GM19025 (cell line): ENCODE data around the gene PAK1.
"Not testable (repeated sequence)": the region's sequence is repeated elsewhere in the genome, so short reads cannot be mapped to it uniquely, and the experiment has no call there.

Source experiments
- ATAC-seq: cut with Tn5 transposase; IDR thresholded peaks from one replicate; pipeline ENCODE4 v1.9.1; 2021; ENCODE audit warnings: mild to moderate bottlenecking, low read depth, moderate library complexity; ENCODE audit not compliant: unreplicated experiment

Gene PAK1

DNA sequence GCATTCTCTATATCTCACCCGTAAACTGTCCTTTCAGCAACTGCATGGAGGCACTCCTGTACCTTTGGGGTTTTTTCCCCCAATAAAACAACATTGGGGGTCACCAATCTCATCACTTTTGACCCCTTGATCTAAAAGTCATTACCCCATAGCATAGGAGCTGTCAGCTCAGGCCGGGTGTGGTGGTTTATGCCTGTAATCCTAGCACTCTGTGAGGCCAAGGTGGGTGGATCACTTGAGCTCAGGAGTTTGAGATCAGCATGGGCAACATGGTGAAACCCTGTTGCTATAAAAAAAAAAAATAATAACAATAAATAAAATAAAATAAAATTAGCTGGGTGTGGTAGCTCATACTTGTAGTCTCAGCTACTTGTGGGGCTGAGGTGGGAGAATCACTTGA, 155.3 kb downstream of the PAK1 start:
- ATAC-seq: no peak

DNA sequence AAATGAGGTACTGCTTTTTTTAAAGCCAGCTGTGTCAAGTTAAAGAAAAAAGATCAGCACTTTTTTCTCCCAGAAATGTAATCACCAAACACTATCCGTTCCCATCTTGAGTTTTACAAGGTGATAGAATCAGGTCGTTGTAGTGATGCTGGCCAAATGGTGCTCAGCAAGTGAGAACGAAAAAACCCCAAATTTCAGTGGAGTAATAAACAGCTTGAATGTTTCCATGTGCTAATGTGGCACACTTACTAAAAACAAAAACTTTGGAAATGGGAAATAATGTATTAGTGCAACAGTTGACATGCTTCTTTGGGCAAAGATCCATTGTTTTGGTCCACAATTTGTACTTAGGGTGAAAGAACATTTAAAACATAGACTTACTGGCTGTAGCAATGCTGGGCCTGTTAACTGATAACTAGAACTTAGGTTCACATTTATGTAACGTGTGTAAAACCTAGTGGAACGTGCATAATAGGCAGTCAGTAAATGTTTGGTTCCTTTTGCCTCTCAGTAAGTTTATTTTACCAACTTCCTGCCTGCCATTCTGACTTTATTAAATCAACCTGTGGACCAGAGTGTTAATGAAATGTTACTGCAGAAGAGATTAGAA, 157.1 kb downstream of the PAK1 start:
- no peak for ATAC-seq

DNA sequence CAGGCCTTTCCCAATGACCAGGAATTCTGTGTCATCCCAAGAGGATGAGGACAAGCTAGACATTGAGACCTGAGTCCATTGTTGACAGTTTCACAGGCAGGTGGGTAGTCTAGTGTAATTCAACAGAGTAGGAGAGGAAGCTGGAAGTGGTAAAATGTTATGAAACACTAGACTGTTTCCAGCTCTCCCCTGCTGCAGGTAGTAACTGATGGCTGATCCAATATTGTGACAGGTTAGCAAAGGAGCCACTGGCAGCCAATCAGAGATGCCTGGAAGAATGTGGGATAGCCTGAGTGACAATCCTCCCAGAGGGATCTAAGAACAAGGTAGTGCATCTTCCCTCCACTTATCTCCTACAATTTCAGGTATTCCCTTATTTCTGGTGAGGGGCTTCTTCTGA, 161.8 kb downstream of the PAK1 start:
- no peak for ATAC-seq

DNA sequence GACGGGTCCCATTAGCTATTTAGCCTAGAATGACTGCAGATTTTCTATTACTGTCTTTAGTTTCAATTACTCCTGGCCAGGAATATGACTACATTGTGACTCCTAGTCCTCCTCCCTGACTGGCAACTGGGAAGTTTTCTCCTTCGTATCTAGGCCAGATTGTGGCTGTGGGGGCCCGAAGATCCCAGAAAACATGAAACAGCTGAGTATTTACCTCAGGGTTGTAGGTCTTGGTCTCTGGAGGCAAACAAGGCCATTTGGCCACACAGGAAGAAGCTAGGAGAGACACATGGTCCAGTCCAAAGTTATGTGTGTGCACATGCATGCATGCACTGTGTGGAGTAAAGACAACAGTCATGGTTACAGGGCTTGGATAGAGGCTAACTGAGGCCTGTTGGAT, 162.2 kb downstream of the PAK1 start:
- ATAC-seq: no peak

DNA sequence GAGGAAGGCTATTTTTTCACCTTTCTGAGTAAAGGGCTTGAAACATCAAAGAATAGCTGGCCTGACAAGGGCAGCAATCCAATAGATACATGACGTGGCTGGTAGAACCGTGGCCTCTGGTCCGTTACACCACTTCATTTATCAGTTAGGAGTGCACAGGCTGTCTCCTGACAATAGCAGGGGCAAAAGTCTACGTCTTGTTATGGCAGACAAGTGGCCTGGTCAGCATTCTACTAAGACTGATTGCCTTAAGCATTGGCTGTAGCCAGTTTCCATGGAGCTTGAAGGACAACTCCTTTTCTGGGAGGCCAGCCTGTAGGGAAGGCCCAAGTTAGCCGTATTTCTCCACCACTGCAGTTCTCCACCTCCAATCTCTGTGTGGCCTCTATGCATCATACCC, 163.2 kb downstream of the PAK1 start:
- ATAC-seq: no peak

DNA sequence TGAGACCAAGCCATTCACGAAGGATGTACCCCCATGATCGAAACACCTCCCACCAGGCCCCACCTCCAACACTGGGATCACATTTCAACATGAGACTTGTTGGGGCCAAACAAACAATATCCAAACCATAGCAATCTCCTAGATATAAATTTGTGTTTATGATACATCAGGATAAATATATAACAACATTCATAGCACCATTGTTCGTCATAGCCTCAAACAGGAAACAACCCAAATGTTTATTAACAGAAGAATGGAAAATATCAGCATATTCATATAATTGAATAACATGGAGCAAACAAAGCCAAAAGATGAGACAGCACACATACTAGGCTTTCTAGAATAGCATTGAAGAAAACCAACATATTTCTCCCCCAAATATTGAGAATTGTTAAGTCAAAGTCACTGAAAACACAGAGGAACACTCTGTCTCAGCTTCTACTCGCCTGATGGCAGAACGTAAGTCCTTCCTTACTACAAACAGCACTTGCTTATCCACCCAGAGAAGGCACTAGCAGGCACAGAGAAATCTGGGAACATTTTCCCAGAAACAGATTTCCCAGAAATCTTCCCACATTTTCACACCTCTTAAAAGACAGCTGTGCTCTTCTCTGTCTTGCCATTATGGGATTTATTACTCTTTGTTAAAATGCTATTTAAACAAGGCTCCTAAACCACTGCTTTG, 164.4 kb downstream of the PAK1 start:
- no peak for ATAC-seq

DNA sequence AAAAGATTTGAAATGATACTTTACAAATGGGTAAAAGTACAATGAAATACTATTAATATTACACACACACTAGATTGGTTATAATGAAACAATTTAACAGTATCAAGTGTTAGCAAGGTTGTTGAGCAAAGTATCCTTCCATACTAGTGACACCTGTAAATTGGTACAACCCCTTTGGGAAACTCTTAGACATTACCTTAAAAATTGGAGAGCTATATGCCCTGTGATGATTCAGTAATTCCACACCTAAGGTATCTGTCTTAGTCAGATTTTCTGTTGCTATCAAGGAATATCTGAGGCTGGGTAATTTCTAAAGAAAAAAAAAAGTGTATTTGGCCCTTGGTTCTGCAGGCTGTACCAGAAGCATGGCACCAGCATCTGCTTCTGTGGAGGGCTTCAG, 165.1 kb downstream of the PAK1 start:
- ATAC-seq: no peak

DNA sequence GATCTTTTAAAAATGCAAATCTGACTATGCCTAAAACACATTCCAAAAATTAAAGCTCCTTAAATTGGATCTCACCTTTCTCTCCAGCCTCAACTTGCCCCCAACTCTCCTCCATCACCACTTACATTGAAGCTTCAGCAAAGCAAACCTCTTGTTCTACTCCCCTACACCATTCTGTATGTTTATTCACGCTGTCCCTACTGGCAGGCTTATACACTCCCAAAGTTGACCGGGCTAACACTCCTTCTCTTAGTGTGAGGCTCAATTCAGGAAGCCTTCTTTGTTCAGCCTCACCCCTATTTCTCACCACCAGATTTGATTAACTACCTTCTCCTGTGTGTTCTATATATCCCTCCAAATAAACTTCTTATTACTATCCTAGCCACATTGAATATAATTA, 170.6 kb downstream of the PAK1 start:
- ATAC-seq: no peak

DNA sequence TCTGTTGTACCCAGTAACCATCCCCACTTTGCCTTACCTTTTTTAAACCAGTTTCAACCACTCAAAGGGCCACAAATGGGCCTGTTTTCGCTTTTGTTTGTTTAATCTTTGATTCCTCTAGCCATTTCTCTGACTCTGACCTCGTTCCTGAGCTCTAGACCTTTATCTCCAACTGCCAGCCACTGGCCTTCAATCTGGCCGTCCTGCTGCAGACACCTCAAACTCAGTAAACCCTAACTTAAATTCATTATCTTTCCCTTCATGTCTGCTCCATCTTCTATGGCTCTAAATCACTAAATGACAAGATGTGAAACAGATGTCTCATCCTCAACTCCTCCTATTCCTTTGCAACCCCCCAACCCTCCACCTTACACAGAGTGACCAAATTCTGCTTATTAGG, 171.1 kb downstream of the PAK1 start:
- no peak for ATAC-seq

DNA sequence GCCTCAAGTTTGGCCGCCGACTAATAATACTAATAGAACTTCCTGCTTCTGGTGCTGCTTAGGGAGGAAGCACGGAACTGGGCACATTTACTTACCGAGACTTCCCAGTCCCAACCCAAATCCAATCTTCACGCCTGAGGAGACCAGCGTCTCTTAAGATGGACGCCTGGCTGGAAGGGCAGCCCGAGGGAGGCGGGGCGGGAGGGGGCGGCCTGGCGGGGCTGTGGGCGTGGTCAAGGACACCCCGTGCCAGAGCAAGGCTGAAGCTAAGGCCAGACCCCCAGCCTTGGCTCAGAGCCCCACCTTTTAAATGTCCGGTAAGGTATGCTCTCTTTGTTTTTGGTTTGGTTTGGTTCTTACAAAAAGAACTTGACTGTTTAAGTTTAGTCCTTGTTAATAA, 172.4 kb downstream of the PAK1 start, which contains the start of gene GDPD4:
Gene GDPD4 (minus strand): TSS at position 177 of the 400 bp plus-strand sequence. CDS start 16,549 bp downstream, outside the sequence.
- no peak for ATAC-seq

DNA sequence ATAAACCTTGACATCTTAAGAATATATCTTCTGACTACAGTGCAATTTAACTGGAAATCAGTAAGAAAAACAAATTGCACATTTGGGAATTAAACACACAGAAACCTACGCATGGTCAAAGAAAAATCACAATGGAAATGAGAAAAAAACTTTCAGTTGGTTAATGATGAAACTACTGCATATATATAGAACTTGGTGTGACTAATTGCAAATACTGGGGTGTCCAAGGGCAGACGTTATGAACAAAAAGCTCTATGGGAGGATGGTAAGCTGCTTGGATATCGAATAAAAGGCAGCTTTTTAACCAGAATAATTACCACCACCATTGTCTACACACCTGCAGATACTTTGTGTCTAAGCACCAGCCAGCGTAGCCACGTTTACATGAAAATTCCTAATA, 173.2 kb downstream of the PAK1 start:
- ATAC-seq: no peak

DNA sequence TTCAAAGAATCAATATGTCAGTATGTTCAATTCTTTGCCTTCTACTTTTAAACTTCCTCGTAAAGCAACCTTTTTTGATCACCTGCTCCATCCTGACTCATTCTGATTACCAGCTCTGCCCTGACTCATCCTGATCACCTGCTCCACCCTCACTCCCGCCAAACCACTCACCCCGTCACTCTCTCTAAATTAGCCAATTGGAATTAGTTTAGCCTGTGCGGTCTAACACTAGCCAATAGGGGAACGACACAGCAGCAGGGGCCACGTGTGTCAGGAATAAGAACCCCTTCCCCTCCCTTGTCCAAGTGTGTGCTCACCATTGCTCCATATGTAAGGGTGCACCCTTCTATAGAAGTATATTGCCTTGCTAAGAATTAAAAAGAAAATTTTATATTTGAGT, 173.9 kb downstream of the PAK1 start:
- not testable (repeated sequence) for ATAC-seq

DNA sequence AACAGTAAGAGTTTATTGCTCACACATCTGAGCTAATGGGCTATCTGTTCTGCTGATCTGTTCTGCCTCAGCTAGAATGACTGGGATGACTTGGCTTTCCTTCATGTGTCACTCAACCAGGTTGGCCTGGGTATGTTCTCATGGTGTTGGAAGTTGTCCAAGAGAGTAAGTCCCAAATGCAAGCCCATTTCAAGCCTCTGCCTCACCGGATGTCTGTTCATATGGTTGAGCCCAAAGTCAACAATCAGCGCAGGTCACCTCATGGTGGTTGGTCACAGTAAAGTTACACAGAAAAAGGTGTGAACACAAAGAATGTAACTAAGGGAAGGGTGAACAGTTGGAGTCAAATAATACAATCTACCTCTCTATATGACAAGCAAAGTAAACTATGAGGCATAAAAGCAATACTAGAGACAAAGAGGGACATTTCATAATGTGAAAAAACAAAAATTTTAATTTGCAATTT, 174.3 kb downstream of the PAK1 start:
- no peak for ATAC-seq

DNA sequence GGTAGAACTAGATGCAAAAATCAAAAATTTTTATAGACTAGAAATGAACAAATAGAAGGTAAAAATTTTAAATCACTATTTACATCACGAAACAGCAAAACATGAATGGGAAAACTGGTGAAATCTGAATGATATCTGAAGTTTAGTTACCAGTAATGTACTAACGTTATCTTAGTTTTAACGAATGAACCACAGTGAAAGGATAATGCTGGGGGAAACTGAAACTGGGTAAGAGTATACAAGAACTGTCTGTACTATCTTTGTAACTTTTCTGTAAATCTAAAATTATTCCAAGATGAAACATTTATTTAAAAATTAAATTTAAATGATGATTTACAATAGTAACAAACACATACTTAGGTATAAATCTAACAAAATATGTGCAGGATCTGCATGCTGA, 179.9 kb downstream of the PAK1 start:
- no peak for ATAC-seq

DNA sequence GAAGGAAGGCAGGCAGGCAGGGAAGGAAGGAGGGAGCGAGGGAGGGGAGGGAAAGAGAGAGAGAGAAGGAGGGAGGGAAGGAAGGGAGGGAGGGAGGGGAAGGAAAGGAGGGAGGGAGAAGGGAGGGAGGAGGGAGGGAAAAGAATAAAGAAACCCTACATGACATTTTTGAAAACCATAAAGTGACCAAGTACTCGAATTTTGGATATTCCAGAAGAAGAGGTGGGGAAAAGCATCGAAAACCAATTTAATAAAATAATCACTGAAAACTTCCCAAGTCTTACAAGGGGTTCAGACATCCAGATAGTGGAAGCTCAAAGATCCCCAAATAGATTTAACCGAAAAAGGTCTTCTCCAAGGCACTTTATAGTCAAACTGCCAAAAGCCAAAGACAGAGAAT, 184.2 kb downstream of the PAK1 start:
- no peak for ATAC-seq

DNA sequence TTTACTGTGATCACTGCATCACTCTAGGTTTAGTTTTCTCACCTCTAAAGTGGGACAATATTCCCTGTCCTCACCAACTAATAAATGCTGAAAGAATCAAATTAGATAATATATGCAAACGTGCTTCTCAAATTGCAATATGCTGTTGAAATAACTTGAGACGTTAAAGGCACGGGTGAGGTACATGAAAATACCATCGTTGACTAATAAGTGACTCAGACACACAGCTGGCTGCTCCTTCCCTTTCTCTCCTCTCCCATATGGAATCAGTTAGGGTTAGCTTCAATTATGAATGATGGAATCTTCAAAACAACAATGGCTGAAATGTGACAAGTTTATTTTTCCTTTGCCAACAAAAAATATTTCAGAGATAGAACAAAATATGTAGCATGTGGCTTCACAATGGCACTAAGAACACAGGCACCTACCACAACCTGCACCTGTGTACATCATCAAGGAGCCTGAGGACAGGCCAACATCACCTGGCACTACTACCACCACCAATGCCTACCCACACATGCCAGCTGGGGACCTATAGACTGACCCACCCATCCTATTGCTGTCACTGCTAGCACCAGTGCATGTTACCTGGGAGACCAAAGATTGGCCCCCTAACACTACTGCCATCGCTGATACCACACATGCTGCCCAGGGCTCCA, 186.2 kb downstream of the PAK1 start:
- ATAC-seq: no peak

DNA sequence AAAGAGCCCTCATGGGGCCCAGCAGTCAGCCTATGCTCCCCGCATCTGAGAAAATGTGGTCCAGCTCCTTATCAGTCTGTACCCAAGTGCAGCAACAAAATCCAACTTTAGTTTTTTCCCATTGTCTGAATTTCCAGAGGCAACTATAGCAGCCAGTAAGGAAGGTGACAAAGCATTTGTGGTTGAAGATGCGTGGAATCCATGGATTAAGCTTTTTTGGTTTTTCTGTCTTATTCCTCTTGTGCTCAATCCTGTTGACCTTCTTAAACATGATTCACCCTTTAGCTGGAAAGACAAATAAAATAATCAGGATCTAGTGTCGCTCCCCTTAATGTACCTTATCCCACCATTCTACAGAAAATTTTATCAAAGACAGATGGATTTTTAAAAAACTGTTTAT, 186.8 kb downstream of the PAK1 start:
- no peak for ATAC-seq

DNA sequence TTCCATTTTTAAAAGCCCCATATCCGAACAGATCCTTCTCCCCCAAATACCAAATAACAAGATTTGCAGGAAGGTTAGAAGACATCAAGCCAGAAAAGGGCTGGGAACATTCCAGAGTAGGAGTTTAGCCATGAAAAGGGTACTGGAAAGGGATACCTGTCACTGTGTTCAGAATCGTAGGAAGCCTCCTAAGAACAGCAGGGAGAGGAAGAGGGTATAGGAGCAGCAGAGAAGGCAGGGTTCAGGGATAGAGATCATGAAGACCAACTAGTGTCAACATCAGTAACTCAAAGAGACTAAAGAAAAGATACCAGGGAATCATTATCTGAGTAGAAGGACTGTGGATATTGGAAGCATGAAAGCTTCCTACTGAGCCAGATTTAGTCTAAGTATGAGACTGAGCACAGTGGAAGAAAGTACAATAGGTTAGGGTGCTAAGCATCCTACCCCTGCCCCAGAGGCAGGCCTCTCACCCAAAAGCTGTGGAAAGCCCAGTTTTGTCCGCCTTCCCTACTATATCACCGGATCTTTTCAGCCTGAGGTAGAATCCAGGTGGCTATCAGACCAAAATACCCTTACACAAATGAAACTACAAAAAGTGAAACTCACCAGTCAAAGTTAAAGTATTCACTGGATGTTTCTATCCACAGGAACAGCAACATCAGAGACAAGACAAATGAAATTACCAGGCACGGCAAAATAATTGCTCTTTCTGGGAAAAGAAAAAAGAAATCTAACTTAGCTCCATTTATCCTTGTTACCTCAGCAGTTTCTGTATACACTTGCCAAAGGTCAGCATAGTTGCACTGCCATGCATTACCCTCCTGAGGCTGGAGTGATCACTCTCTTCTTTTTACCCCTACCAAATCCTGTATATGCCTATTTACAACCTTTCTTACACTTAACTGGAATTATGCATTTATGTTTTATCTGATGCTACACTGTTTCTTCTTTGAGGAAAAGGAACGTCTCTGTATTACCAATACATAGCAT, 189.1 kb downstream of the PAK1 start:
- ATAC-seq: no peak

DNA sequence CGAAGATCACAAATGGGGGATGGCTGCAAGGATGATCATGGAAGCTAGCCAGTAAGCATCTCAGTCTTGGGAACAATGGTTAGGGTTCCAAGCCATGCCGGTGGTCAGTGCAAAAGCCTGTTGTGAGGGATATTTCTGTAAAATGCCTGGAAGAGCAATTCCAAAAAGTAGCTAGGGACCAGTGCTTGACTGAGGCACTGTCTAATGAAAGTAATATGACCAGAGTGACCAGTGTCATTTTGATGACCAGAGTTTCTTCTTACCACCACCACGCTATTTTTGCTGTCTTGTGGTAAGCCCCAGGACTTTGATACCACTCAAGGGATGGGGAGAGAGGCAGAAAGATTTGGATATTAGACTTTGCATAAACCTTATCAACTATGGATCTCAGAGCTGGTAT, 190.8 kb downstream of the PAK1 start:
- no peak for ATAC-seq

DNA sequence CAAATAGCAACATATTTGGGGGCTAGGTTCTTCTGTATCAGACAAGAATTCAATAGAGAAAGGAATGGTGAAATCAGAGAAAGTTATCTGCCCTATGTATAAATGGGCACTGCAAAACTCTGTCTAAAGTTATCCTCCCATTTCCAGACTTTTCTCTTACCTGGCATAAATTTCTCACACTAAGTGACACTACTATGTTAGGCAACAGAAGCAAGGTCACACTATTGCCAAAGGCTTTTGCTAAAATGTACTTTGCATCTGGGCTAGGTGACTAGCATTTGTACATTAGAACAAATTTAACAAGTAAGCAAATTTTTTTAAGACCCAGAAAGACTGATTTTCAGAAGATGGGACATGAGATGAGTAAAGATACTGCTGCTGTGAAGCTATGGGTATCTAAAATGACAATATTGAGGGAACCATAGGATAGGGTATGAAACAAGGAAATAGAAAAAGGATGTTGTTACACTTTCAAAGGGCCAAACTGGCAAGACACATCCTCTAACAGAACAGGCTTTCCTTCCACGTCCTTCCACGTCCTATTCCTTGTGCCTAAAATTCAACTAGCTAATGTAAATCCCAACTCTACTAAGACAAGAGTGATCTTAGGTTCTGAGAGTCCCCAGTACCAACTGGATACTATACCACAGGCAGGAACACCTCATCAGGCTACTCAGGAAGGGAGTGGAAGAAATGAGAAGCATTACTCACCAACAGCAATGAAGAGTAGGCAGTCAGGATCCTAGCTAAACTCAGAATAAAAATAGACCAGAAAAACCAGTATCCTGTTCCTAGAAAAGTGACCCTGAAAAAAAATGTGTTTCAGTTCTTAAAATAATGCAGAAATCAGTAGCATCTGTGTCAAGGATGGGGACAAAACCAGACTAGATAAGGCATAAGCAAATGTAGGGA, 195.0 kb downstream of the PAK1 start:
- ATAC-seq: no peak
